Left cardiac atrium (tissue), 4 donors: ENCODE data around the gene MT1A. TPM values are rescaled to one million over a fixed set of nuclear protein-coding genes. Genes with fewer than 3 reads are reported as not detected.

Experiments
- ATAC-seq, 2 donors: fragments of 200-7000 bp; cut with Tn5 transposase; one replicate each; pipeline ENCODE4 v1.9.1; 2020; ENCODE audit warnings: mild to moderate bottlenecking in 2 of 2, moderate library complexity in 2 of 2
- DNase-seq: peaks from one replicate; pipeline ENCODE4 v3.0.0-alpha.2; 2020
- intact Hi-C, 2 donors: fragments of 100-400 bp; cut with DNase I; formaldehyde crosslinking; loops; one replicate each; pipeline versions ENCODE4 v1.14.1 to v1.15.1; 2022 to 2023
- total RNA-seq, 2 donors: library from RNA; stranded (reverse); fragmentation: NEBNext Ultra II Directional; extraction: Animal tissue kit (Norgen Biotek cat#: 25700); gene quantifications; one replicate each; pipeline ENCODE4 v1.2.1, GENCODE V29; 2021
- donor health status: DM: no; HTN: yes; CAD: no.
- donor health status: DM: no; HTN: yes; CAD: no; lungs with severe emphysema.
- donor health status: DM: yes; HTN: yes; CAD: no.
- donor health status: Dilated cardiomyopathy.

Gene MT1A
- total RNA-seq, 2 donors from 2014 or later = 19.0 to 104 TPM

GRCh38 chr16:56686758-56687157, 48.3 kb downstream of the MT1A start:
- intact Hi-C loops = no loop called here
- ATAC-seq (no peak), DNase-seq (no peak)

- intact Hi-C loops = no loop called here
- no peak for ATAC-seq
- DNase-seq = no peak
These were observed 50.3 kb downstream of the MT1A start for GRCh38 chr16:56688762-56689161.

- DNase-seq (no peak), ATAC-seq (no peak)
- intact Hi-C loops = no loop called here
These were observed 50.7 kb downstream of the MT1A start for GRCh38 chr16:56689171-56689570.

Other genes starting within 250 kb of the MT1A start
- 10 to 100 TPM; 78.6 to 94.4 TPM for gene AMFR, start 213.1 kb upstream of the MT1A start, total RNA-seq
- gene NUDT21, start 187.3 kb upstream of the MT1A start, total RNA-seq = 10 to 100 TPM; 66.2 to 77.8 TPM
- gene OGFOD1, start 187.1 kb upstream of the MT1A start, total RNA-seq = 10 to 100 TPM; 22.6 to 40.1 TPM
- gene BBS2, start 118.6 kb upstream of the MT1A start, total RNA-seq = 10 to 100 TPM; 39.4 to 55.0 TPM
- not detected for gene MT4, start 73.6 kb upstream of the MT1A start, total RNA-seq
- 10 to 100 TPM in 1 of 2 donors, 1 to 10 TPM in 1; 8.2 to 11.5 TPM for gene MT3, start 49.1 kb upstream of the MT1A start, total RNA-seq
- gene MT2A, start 30.1 kb upstream of the MT1A start, total RNA-seq = 100 to 1,000 TPM; 147 to 411 TPM
- 100 to 1,000 TPM in 1 of 2 donors, 10 to 100 TPM in 1; 84.7 to 114 TPM for gene MT1E, start 12.9 kb upstream of the MT1A start, total RNA-seq
- gene MT1M, start 6.0 kb upstream of the MT1A start, total RNA-seq = 10 to 100 TPM; 15.2 to 50.8 TPM
- gene MT1B, start 13.2 kb downstream of the MT1A start, total RNA-seq = not detected
- 1 to 10 TPM; 6.7 to 7.9 TPM for gene MT1F, start 19.3 kb downstream of the MT1A start, total RNA-seq
- gene MT1G, start 29.4 kb downstream of the MT1A start, total RNA-seq = 1 to 10 TPM; 3.6 to 5.1 TPM
- gene MT1H, start 31.1 kb downstream of the MT1A start, total RNA-seq = not detected
- 100 to 1,000 TPM; 104 to 336 TPM for gene MT1X, start 43.8 kb downstream of the MT1A start, total RNA-seq
- gene NUP93, start 91.5 kb downstream of the MT1A start, total RNA-seq = 10 to 100 TPM; 29.9 to 38.6 TPM
- gene SLC12A3, start 226.5 kb downstream of the MT1A start, total RNA-seq = not detected